Heart left ventricle (tissue), 13 donors: ENCODE data around the gene LHX5.

Experiments used
- POLR2A ChIP-seq, 2 donors: fragments of 450-650 bp; IDR thresholded peaks; one replicate each; pipeline ENCODE4 v1.6.1; 2017; ENCODE audit warnings: antibody characterized with exemption in 2 of 2, mild to moderate bottlenecking in 2 of 2, moderate library complexity in 2 of 2
- TF ChIP-seq, protein P1 (sequence below), 12 donors: fragments of 200-600 bp; sonication (generic) in 4 of 12; IDR thresholded peaks; one replicate each; pipeline versions ENCODE4 v1.5.0 to v1.8.0; 2018 to 2022; ENCODE audit warnings: antibody characterized with exemption in 12 of 12, mild to moderate bottlenecking in 5 of 12
- donor health status: ischemic (EF 13 %, LVEDD 7.1; RV severe dilation, severe dysfunction).
- donor health status: DM: no; HTN: yes; CAD: no.
- donor health status: DM: no; HTN: no; CAD: no.
- donor health status: ischemic (EF 25% LVEDD 6.9; RV normal size, moderate dysfunction).
- donor health status: ischemic (EF 25% LVEDD 5.7; RV mildly dilated, moderate dysfunction).
- donor health status: ischemic (EF 35%, LVEDD 5.7; RV mildly dilated, moderate dysfunction).
- donor health status: nonischemic (EF 11% LVEDD 7.7; RV severe dilation, severe dysfunction).
- donor health status: DM: yes; HTN: yes; CAD: no.
- donor health status: PGD.
- donor health status: ischemic (EF 29% LVEDD 5.4; RV normal size, mild dysfunction).
- donor health status: nonischemic (EF 23%, LVEDD 6.1; RV moderate dilation, normal function).

GRCh38 chr12:113459981-113460380, 11.7 kb downstream of the LHX5 start:
- TF ChIP-seq, protein P1, sequence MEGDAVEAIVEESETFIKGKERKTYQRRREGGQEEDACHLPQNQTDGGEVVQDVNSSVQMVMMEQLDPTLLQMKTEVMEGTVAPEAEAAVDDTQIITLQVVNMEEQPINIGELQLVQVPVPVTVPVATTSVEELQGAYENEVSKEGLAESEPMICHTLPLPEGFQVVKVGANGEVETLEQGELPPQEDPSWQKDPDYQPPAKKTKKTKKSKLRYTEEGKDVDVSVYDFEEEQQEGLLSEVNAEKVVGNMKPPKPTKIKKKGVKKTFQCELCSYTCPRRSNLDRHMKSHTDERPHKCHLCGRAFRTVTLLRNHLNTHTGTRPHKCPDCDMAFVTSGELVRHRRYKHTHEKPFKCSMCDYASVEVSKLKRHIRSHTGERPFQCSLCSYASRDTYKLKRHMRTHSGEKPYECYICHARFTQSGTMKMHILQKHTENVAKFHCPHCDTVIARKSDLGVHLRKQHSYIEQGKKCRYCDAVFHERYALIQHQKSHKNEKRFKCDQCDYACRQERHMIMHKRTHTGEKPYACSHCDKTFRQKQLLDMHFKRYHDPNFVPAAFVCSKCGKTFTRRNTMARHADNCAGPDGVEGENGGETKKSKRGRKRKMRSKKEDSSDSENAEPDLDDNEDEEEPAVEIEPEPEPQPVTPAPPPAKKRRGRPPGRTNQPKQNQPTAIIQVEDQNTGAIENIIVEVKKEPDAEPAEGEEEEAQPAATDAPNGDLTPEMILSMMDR (IDR thresholded peaks at IDR 0.05) = no peak
- no peak for TF ChIP-seq POLR2A (IDR thresholded peaks at IDR 0.05)
